NCI-H146 (cell line): ENCODE measurements around the gene LINC01488.

Experiments used
- DNase-seq: peaks from one replicate; lab custom pipeline; 2025; lab: John Stamatoyannopoulos, UW

Gene LINC01488

DNA sequence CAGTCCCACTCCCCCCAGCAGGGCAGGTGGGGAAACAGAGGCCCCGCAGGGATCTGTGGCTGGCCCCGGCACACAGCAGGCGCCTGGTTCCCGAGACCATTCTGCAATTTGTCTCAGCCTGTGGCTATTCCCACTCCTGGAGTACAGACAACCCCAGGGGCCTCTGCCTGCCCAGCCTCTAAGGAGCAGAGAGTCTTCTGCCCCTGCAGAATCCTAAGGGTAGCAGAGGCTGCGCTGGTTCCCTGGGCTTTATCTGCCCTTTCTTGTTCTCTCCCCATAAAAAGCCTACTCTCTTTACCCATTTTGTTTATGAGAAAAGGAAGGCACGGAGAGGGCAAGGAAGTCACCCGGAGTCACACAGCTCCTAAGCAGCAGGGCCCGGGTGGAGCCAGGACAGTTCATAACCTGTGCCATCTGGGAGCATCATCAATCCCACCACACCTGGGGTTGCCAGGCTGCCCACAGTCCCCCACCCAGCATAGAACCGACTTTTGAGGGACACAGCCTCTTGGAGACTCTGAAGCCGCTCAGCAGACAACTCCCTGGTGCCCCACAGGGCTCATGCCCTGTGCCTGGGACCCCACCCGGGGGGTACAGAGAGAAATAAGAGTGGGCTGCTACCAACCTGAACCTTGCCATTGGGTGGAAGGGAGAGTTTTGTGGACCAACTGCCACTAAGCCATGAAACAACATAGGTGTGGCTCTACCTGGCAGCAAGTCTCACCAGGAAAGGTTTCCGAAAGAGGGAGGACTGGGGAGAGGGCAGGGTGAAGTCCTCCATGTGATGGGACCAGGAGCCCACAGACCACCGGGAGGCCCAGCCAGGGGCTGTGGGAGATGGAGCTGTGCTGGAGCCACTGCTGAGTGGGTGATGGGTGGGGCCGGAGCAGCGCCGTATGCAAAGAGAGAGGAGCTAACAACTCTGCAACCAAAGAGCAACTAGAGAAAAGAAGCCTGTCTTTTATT lies 17.2 kb upstream of the LINC01488 start:
- DNase-seq, result no peak

DNA sequence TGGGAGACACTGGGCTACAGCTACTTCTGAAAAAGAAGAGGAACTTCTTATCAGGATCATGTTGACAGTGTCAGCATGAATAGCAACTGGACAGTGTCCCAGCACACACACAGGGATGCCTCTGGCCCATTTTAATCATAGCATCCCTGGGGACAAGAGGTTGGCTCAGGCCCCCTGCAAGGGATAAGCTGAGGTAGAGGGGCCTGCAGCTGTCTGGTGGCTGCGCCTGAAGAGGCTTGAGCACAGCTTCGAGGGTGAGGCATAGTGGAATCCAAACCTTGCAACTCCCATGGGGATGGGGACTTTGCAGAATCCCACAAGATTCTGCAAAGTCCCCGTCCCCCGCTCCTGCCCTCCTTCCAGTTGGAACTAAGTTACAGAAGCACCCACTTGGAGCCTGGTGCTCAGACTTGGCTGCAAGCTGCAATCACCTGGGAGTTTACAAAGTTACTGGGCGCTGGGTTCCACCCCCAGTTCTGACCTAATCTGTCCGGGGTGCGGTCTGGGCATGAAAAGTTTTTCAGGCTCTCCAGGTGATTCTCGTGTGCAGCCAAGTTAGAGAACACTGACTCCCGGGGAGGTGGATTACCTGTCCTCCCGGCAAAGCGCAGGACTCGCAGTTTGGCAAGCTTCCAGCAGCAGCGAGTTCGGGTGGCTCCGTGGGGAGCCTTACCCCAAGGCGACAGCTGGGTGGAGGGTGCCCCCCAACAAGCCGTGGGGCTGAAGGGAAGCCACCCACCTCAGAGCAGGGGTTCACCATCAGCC lies 16.0 kb upstream of the LINC01488 start:
- DNase-seq, result no peak

DNA sequence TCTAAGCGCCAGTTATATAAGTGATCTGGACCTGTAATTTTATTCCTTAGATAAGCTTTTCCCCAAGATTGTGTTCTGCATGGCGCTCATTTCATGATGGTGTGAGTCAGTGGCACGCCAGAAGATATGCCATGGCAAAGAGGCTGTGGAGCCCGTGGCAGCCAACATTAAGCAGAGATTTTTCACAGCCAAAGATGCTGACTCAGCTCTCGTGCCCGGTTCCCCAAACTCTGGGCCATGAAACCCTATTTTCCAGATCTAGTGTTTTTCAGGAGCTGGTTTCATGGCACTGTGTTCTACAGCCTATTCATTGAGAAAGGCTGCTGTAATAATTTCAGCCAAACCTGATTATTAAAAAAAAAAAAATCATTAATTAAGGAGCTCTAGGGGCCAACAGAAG lies 15.4 kb upstream of the LINC01488 start:
- DNase-seq, result no peak

DNA sequence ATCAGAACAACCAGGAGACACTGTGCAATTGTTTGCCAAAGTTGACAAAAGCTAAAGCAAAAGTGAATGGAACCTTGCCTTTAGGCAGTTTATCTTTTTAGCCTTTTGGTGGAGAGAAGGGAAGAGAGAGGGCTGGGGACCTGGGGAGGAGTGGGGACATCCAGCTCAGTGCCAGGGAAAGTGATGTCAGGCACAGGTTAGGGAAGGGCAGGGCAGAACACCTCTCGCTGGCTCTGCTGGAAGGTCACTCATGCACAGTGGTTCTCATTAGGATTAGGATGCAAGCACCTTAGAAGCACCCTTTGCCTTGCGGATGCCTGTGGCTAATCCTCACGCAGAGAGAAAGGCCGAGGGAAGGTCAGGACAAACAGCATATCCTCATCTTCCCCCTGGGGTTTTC lies 14.3 kb upstream of the LINC01488 start:
- DNase-seq, result no peak

DNA sequence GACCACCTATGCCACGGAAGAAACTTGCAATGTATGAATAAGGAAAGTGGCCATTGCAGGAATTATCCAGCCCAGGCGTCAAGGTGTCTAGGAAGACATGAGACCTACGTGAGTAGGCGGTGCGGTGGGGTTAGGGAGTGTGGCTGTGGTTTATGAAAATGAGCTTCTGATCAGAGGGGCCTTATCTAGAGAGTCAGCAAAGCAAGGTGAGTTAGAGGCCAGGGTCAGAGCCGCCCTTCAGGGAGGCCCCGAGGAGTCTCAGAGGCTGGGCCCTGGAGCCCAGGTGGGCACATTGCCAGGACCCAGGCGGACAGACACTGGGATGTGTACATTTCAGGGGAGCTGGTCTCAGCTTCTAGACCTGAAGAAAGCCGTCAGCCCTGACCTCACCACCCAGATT lies 13.8 kb upstream of the LINC01488 start:
- DNase-seq, result no peak

DNA sequence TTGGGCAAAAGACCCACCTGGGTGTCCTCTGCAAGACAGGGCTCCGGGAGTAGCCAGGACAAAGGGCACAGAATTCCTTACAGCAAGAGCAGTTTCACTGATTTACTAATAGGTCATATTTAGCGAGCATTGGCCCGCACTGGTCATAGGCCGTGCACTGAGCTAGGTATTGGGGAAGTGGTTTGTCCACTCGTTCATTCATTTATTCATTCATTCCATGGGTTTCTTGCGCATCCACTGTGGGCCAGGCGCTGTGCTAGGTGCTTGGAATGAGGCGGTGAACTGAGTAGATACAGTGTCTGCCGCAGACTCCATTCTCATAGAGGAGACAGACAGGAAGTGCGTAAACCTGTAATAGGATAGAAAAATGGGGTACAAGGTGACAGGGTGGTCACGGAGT lies 13.2 kb upstream of the LINC01488 start:
- DNase-seq, result no peak

DNA sequence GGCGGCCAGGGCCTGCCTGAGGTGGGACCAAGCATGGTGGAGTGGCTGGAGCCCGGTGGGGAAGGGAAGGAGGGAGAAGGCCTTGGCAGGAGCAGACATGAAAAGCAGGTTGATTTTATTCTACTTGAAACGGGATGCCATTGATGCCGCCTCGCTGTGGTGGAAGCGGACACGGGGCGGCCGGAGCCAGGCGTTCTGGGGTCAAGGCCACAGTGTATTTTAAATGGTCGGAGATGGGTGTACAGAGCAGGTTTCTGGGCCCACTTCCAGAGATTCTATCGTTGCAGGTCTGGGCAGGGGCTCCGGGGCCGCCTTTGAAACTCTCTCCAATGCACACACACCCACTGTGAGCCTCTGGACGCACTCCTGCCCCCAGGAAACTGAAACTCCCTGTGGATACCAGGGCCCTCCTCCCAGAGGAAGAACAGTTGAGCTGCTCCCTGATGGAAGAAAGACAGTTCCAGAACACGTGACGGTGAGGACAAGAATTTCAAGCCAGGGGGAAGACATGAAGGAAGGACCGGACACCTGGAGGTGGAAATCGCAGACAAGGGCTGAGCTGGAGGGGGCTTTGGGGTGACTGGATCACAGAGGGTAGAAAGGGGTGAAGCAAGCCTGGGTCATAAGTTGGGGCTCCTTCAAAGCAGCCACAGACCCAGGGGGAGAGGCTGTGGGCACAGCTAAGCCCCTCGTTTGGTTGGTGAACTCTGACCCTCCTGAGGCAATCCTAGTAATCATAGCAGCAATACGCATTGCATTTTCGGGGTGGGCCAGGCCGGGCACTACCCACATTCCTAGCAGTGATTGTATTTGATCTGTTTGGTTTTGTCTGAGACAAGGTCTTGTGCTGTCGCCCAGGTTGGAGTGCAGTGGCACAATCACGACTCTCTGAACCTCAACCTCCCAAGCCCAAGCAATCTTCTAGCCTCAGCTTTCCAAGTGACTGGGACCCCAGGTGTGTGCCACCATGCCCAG lies 12.3 kb upstream of the LINC01488 start:
- DNase-seq, result no peak

DNA sequence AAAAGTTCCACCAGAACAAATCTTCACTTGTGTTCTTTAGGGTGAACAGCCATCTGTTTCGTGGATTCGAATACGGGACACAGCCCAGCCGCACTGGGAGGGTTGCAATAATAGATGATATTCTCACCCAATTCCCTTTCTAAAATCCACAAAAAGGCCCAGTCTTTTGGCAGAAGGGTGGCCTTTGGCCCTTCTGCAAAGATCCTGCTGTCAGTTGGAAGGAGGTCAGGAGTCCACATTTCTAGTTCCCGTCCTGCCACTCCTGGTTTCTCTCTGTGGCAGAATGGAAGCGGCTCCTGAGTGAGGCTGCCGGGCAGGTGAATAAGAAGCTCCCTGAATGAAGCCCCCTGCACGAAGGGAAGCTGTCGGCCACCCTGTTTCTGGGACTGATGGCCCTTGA lies 11.2 kb upstream of the LINC01488 start:
- no peak for DNase-seq

DNA sequence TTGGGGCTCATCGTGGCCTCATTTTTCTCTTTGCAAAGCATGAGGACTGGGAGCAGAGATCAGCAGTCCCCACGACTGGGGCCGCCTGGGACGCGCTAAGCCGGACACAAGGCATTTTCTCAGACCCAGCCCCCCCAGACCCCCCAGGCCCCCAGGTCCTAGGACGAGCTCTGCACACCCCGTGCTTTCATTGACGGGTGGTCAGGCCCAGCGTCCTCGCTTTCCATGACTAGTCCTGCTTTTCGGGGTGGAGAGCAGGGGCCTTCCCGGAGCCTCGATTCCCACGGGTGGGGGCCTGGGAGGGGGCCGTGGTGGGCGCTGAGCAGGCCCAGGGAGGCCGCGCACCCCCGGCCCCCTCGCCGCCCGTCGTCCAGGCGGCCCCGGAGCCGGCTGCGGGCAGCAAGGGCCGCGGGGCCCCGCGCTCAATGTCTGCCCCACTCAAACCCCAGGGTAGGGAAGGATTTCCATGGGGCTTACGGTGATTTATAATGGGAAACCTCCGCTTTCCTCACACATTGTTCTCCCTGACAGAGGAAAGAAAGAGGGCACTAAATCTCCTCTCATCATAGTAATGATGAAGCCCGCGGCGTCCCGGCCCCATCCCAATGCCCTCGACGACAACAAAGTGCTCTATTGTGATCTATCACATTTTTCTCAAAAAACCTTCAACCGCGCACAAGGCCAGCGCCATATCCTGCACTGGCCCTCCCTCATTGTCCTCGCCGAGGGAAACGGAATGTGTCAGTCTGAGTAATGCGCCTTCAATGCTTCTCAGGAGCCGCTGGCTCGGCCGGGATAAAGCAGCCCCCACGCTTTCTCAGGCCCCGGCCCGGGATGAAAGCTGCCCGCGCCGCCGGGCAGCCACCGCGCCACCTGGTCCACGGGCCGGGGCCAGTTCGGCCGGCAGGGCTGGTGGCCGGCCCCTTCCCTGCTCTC lies 10.4 kb upstream of the LINC01488 start:
- DNase-seq, result no peak

DNA sequence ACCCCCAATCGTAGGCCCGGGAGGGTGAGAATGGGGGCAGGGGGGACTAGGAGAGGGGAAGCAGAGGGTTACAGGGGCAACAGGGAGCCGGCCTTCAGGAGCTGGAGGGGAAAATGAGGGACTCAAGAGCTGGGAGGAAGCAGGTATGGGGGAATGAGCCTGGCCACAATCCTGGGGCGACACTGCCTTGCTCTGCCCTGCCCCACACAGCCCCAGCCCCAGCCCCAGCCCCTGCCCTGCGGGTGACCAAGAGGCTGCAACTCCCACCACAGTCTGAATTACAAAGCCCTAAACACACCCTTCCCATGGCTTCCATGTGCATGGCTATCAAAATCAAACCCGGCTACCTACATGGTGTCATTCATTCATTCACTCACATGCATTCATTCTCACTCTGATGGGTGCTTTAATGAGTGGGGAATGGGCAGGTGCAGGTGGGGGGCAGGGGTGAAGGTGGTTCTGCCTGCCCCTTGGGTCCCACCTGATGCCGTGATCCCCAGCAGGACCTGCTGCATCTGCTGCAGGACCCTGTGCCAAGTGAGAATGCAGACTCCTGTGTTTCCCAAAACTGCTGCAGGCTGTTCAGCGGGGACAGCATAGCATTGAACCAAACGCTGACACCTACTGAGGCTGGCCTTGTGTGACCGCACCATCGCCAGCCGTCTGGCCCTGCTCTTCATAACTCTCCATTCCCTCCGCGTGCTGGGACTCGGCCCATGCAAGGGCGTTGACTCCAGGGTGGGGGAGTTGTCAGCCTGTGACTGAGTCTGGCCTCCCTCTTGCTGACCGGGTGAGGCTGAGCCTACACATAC lies 9.5 kb upstream of the LINC01488 start:
- DNase-seq, result no peak

DNA sequence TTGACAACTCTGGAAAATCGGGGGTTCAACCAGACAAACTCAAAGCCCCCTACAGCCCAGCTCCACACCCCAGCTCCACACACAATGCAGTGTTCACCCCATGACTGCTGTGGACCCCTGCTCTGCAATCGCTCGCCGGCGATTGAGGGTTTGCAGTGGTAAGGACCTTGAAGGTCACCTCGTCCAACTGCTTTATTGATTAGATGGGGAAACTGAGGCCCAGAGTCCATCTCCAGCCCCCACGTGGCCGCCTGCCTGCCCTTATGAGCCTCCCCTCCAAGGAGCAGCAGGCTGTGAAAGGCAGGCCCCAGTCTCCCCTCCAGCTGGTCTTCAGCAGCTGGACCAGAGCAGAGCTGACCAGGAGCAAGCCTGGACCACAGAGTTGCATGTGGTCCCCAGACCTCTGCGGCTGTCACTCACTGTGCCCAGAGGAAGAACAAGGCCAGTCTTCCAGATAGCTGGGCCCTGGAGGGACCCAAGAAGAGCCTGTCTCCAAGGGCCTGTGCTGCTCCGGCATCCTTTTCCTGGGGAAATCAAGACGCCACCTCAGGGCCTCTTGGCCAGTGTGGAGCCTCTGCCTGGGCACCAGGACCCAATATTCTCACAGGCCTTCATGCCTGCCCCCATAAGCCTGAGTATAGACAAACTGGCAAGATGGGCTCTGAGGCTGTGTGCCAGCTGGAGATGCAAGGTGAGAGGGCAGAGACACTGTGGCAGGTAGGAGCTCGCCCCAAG lies 8.8 kb upstream of the LINC01488 start:
- no peak for DNase-seq

DNA sequence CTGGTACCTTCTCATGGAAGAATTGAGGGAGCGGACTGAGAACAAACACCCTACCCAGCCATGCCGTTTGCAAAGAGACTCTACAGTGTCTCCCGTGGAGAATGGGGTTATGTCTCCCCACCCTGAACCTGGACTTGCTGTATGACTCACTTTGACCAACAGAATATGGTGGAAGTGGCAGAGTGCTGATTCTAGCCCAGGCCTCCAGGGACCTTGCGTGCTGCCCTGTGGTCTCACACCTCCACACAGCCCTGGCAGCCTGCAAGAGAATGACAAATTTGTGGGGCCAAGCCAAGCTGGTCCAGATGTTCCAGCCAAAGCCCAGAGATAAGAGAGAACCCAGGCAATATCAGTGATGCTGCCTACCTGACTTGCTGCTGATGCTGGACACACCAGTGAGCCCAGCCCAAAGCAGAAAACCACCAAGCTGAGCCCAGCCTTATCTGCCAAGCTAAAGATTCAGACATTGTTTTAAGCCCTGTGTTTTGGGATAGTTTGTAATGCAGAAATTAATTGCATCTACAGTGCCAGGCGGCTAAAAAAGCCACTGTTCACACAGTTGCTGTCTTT lies 8.1 kb upstream of the LINC01488 start:
- DNase-seq, result no peak

DNA sequence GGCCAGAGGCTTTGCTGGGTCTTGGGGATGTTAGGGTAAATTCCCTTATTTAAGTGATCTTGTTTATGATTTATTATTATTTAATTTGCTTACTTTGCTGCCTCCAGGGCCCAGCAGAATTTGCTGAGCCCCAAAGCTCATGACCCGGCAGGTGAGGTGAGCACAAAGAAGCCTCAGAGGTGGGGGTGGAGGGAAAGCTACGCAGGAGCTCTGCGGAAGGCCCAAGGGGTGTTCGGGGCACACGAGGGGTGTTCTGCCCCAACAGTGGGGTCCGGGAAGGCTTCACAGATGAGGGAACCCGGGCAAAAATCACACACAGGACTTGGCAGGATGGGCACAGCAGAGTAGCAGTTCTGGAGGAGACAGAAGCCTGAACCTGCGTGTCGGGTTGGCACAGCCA lies 6.7 kb upstream of the LINC01488 start:
- DNase-seq, result no peak

DNA sequence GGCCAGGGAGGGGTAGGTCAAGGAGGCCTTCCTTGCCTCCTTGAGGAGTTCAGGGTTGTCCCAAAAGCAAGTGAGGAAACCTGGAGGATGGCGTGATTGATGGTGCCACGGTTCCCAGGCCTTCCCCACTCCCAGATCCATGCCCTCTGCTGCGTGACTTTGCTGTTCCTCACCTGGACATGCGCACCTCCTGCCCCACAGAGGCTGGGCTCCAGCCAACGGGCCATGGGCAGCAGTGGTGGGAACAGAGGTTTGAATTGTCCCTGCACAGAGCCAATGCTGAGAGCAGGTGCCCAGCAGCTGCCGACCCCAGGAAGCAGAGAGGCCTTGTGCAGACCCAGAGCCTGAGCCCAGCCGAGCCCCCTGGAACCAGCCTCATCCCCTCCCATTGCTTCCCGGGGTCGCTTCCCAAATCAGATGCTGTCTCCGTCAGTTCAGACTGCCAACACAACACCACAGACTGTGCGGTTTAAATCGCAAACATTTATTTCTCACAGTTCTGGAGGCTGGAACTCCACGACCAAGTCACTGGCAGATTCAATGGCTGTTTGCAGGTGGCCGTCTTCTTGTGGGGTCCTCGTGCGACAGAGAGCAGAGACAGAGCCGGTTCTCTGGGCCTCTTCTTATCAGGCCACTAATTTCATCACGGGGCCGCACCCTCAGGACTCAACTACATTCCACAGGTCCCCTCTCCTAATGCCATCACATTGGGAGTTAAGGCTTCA lies 6.2 kb upstream of the LINC01488 start:
- DNase-seq, result no peak

DNA sequence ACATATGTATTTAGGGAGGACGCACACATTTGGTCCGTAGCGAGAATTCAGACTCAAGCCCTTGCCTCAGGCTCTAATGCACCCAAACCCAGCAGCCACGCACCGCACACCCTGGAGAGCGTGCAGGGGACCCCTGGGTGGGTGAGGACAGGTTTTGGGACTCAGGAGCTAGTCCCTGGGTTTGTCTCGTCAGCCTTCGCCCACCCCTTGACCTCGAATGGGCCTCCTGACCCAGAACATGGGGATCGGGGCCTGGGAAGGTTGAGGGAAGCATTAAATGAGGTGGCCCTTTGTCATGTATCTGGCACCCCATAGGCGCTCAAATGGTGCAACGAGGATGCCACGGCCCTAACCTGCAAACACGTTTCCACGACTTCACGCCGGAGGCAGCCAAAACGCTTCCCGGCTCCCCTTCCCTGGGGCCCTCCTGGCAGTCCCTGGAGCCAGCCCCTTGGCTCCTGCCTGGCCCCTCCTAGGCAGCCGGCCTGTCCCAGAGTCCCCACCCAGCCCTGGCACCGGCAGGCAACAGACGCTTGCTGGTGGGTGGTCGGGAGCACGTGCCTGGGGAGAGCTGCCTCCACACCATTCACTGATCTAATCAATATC lies 5.5 kb upstream of the LINC01488 start:
- no peak for DNase-seq

DNA sequence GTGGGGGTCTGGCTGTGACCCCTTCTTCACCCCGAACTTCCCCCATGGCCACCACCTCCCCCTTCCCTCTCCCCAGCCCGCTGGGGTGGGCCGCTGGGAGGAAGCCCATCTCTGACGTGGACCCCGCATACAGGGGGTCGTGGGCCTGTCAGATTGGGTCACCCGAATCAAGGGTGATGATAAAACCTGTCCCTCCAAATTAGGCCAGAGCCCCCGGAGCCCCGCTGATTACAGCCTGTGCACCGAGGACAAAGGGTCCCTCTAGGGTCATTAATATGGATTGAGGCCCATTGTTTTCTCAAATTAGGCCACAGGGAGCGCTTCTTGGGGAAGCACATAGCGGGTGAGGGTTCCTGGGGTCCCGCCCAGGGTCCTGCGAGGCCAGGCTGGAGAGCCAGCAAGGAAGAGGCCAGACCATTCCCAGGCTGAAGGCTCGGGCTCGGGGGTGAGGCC lies 4.9 kb upstream of the LINC01488 start:
- DNase-seq, result no peak

DNA sequence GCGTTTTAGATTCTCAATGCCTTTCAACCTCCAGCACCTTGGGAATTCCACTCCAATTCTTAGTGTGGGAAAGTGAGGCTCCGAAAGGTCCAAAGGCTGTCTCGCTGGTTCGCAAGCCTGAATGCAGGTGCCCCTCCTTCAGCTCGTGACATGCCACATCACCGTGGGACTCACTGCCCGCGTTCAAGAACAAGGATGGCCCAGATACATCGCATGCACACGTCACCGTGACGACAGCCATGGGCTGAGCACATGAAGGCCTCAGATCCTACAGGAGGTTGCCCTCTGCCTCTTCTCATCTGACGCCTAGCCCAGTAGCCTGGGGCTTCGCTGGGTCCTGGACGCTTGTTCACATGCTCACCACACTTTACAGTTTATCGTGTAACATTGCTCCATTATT lies 4.4 kb upstream of the LINC01488 start:
- DNase-seq, result no peak
